Measurements from ENCODE around the gene TLR9.
A peak's percentile ranks its signal among the peaks of the same experiment; 100 is the strongest.

The TLR9 gene

DNA sequence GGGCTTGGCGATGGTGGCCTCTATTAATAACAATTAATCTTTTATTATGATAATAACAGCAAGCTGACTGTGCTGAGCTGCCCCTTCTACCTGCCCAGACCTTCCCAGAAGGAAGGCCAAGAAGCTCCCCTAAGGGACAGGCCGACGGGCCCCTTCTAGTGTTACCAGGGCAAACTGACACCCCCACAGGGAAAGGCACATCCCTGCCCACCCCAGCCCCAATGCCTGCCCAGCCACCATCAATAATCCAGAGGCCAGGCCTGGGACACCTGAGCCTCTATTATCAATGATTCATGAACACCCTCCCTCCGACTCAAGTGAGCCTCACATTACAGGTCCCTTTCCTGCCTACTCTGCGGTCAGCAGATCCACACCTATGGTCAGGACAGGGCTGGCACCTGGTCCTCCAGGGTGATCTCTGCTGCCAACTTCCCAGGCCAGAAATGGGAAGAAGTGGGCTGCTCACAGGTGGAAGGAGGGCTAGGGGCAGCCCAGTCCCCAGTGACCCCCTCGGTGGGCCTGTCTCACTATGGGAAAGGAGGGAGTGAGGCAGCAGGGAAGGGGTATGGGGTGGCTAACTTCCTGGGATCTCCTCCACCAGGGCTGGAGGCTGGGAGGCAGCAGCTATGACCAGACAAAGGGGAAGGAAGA lies 11.7 kb upstream of the TLR9 start:
- H3K36me3 ChIP-seq (ENCODE audit: insufficient read depth, low read length): peaks cover 16% of the 10 kb centered on the region
- H3K27ac ChIP-seq (ENCODE audit: low read depth, low read length): peak overlapping the region; percentile 99
- peaks cover 53% of the 10 kb centered on the region for H3K4me1 ChIP-seq (ENCODE audit: insufficient read depth, low read length)
- H3K4me3 ChIP-seq (ENCODE audit: low read depth in 1 of 2, low read length in 2 of 2): peak overlapping the region in 1 of 2 donors; percentile 98
- no peaks in the 10 kb centered on the region for H3K27me3 ChIP-seq (ENCODE audit: control insufficient read depth in 1 of 2, insufficient read depth in 2 of 2, low read length in 2 of 2)
- H3K9ac ChIP-seq (ENCODE audit: low read length): peak overlapping the region; percentile 63
- H3K9me3 ChIP-seq (ENCODE audit: low read length): no peaks in the 10 kb centered on the region

GRCh38 chr3:52236424-52236886 lies 11.0 kb upstream of the TLR9 start:
- peaks cover 53% of the 10 kb centered on the region for H3K4me1 ChIP-seq (ENCODE audit: insufficient read depth, low read length)
- H3K4me3 ChIP-seq (ENCODE audit: low read depth in 1 of 2, low read length in 2 of 2): no peak overlapping the region
- H3K9ac ChIP-seq (ENCODE audit: low read length): peak overlapping the region; percentile 63
- no peaks in the 10 kb centered on the region for H3K27me3 ChIP-seq (ENCODE audit: control insufficient read depth in 1 of 2, insufficient read depth in 2 of 2, low read length in 2 of 2)
- H3K36me3 ChIP-seq (ENCODE audit: insufficient read depth, low read length): peaks cover 23% of the 10 kb centered on the region
- no peaks in the 10 kb centered on the region for H3K9me3 ChIP-seq (ENCODE audit: low read length)
- H3K27ac ChIP-seq (ENCODE audit: low read depth, low read length): peak overlapping the region; percentile 99

DNA sequence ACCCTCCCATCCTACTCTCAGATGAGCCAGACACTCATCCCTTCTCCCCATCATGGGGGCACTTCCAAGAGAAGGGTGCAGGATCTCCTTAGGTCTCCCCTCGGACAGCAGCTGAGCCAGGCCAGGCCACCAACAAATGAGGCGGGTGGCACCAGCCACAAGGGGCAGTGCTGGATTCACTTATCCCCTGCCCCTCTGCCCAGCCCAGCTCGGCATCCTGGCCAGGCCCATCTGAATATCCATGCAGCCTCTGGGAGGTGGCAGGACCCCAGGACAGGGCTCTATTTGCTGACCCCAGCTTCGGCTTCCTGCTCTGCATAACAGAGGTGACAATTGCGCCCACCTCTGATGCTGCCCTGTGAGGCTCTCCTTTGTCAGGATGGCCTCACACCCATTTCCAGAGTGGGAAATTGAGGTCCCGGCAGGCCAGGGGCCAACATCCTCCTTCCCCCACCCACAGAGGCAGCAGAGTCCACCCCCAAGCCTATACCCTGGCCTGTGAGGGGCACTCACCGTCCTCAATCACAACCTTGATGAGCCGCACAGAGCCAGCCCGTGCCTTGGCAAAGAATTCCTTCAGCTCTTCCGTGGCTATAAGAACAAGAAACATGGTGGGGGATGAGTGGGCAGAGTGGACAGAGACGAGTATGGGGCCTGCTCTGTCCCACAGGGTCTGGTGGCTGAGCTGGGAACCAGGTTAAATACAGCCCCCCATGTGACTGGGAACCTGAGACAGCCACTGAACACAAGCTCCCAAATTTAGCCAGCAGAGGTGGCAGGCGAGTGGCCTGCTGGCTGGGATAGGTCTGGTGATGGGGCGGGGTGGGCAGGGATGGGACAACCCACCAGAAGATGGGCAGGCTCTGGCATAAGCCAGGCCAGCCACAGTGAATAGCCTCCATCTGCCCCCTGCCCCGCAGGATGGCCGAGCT lies 9.3 kb upstream of the TLR9 start:
- no peaks in the 10 kb centered on the region for H3K27me3 ChIP-seq (ENCODE audit: control insufficient read depth in 1 of 2, insufficient read depth in 2 of 2, low read length in 2 of 2)
- no peaks in the 10 kb centered on the region for H3K9me3 ChIP-seq (ENCODE audit: low read length)
- no peak overlapping the region for H3K4me3 ChIP-seq (ENCODE audit: low read depth in 1 of 2, low read length in 2 of 2)
- no peak overlapping the region for H3K27ac ChIP-seq (ENCODE audit: low read depth, low read length)
- no peak overlapping the region for H3K9ac ChIP-seq (ENCODE audit: low read length)
- peaks cover 39% of the 10 kb centered on the region for H3K36me3 ChIP-seq (ENCODE audit: insufficient read depth, low read length)
- peaks cover 47% of the 10 kb centered on the region for H3K4me1 ChIP-seq (ENCODE audit: insufficient read depth, low read length)

- Histone ChIP-seq H3K4me1 (ENCODE audit: insufficient read depth, low read length) (peaks cover 45% of the 10 kb centered on the region), H3K36me3 (ENCODE audit: insufficient read depth, low read length) (peaks cover 47% of the 10 kb centered on the region), H3K9ac (ENCODE audit: low read length) (no peak overlapping the region), H3K9me3 (ENCODE audit: low read length) (no peaks in the 10 kb centered on the region), H3K27ac (ENCODE audit: low read depth, low read length) (no peak overlapping the region), H3K27me3 (ENCODE audit: control insufficient read depth in 1 of 2, insufficient read depth in 2 of 2, low read length in 2 of 2) (no peaks in the 10 kb centered on the region), H3K4me3 (ENCODE audit: low read depth in 1 of 2, low read length in 2 of 2) (no peak overlapping the region)
Measured at GRCh38 chr3:52233968-52234367, 8.5 kb upstream of the TLR9 start.

DNA sequence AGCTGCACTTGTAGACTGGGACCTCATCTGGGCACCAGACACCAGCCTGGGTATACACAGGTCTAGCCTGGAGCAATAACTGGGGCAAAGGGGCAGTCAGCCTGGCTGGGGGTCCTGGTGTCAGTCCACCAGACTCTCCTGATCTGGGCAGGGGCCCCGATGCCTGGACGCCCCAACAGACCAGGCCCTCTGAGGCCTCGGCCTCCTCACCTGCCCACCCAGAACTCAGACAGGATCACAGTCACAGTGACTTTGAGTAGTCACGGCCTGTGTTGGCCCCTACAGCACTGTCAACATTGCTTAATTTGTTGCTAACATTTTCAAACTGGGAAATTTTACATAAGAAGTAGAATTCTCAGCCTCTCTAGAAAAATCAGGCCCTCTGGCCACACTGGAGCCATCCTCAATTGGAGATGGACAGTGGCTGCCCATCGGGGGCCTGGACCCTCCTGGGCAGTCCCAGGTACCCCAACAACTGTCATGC lies 7.7 kb upstream of the TLR9 start:
- H3K4me3 ChIP-seq (ENCODE audit: low read depth in 1 of 2, low read length in 2 of 2): no peak overlapping the region
- H3K27ac ChIP-seq (ENCODE audit: low read depth, low read length): no peak overlapping the region
- peaks cover 52% of the 10 kb centered on the region for H3K36me3 ChIP-seq (ENCODE audit: insufficient read depth, low read length)

DNA sequence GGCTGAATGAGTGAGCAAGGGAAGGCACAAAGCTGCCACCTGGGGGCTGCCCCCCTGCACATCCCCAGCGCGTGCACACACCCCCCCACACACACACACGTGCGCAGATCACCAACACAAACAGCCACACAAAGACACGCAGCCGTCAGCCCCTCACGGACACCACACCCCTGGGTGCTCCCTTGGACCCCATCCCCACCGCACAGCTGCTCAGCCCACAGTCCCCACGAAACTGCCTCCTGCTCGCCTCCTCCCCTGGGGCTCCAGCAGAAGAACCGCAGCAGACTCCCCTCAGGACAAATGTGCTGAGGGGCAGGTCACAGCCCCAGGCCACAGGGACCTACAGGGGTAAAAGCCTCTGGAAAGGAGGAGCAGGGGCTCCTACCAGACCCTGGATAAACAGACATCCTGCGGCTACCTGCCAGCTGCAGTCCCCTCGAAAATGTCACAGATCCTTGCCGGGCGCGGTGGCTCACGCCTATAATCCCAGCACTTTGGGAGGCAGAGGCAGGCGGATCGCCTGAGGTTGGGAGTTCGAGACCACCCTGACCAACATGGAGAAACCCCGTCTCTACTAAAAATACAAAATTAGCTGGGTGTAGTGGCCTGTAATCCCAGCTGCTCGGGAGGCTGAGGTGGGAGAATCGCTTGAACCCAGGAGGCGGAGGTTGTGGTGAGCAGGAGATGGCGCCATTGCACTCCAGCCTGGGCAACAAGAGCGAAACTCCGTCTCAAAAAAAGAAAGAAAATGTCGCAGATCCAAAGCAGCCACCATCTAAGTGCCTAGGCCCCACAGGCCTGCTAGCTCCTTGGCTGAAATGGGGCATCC lies 7.0 kb upstream of the TLR9 start:
- Histone ChIP-seq H3K36me3 (ENCODE audit: insufficient read depth, low read length) (peaks cover 52% of the 10 kb centered on the region), H3K9me3 (ENCODE audit: low read length) (no peaks in the 10 kb centered on the region), H3K27ac (ENCODE audit: low read depth, low read length) (no peak overlapping the region), H3K27me3 (ENCODE audit: control insufficient read depth in 1 of 2, insufficient read depth in 2 of 2, low read length in 2 of 2) (no peaks in the 10 kb centered on the region), H3K9ac (ENCODE audit: low read length) (no peak overlapping the region), H3K4me3 (ENCODE audit: low read depth in 1 of 2, low read length in 2 of 2) (no peak overlapping the region), H3K4me1 (ENCODE audit: insufficient read depth, low read length) (peaks cover 34% of the 10 kb centered on the region)

More for the DNA sequence above, 7.7 kb upstream of the TLR9 start:
- no peak overlapping the region for H3K9ac ChIP-seq (ENCODE audit: low read length)
- H3K27me3 ChIP-seq (ENCODE audit: control insufficient read depth in 1 of 2, insufficient read depth in 2 of 2, low read length in 2 of 2): no peaks in the 10 kb centered on the region
- no peaks in the 10 kb centered on the region for H3K9me3 ChIP-seq (ENCODE audit: low read length)
- peaks cover 41% of the 10 kb centered on the region for H3K4me1 ChIP-seq (ENCODE audit: insufficient read depth, low read length)

GRCh38 chr3:52231502-52232278 lies 6.2 kb upstream of the TLR9 start:
- peaks cover 26% of the 10 kb centered on the region for H3K4me1 ChIP-seq (ENCODE audit: insufficient read depth, low read length)
- H3K4me3 ChIP-seq (ENCODE audit: low read depth in 1 of 2, low read length in 2 of 2): no peak overlapping the region
- H3K27me3 ChIP-seq (ENCODE audit: control insufficient read depth in 1 of 2, insufficient read depth in 2 of 2, low read length in 2 of 2): no peaks in the 10 kb centered on the region
- H3K9ac ChIP-seq (ENCODE audit: low read length): no peak overlapping the region
- no peaks in the 10 kb centered on the region for H3K9me3 ChIP-seq (ENCODE audit: low read length)
- H3K27ac ChIP-seq (ENCODE audit: low read depth, low read length): no peak overlapping the region
- peaks cover 52% of the 10 kb centered on the region for H3K36me3 ChIP-seq (ENCODE audit: insufficient read depth, low read length)

DNA sequence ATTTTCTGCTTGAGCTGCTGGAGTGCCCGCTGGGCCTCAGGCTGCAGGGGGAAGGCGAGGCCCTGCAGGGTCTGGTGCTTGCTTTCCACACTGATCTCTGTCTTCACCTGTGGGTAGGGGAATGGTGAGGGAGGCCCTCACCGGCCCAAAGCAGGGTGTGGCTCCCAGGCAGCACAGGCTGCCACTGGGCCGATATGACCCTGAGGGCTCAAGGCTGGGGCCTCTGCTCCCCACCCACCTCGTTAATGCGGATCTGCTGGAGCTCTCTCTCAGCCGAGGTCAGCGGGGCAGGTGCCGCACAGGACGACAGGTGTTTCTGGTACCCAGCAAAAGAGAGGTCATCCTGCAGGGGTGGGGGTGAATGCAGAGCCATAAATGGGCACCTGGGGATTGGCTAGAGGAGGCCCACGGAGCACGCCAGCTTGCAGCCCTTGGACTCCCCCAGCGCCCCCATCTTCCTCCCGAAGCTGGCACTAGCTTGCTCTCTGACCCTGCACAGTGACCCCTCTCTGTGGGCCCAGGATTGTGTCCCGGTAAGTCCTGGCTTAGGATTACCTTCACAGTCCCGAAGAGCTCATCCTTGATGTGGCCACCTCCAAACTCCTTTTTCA lies 5.5 kb upstream of the TLR9 start:
- Histone ChIP-seq H3K9ac (ENCODE audit: low read length) (no peak overlapping the region), H3K27me3 (ENCODE audit: control insufficient read depth in 1 of 2, insufficient read depth in 2 of 2, low read length in 2 of 2) (no peaks in the 10 kb centered on the region), H3K36me3 (ENCODE audit: insufficient read depth, low read length) (peaks cover 52% of the 10 kb centered on the region), H3K4me1 (ENCODE audit: insufficient read depth, low read length) (peaks cover 20% of the 10 kb centered on the region), H3K9me3 (ENCODE audit: low read length) (no peaks in the 10 kb centered on the region), H3K4me3 (ENCODE audit: low read depth in 1 of 2, low read length in 2 of 2) (no peak overlapping the region), H3K27ac (ENCODE audit: low read depth, low read length) (no peak overlapping the region)

DNA sequence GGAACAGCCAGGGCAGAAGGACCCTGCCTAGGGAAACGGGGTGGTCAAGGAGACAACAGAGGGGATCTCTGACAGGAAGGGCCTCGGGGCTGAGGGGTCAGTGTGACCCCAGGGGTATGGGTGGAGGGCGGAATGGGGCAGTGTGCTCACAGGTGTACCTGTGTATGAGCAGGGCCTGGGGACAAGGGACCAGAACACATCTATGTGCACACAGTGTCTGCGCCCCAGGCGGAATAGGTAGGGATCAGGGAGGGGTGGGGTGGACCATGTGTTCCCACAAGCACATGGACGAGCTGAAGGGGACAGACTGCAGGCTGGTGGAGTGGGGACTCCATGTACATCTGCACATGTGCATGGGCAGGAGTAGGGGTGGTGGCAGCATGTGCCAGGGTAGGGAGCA lies 5.0 kb upstream of the TLR9 start:
- no peaks in the 10 kb centered on the region for H3K9me3 ChIP-seq (ENCODE audit: low read length)
- peaks cover 50% of the 10 kb centered on the region for H3K36me3 ChIP-seq (ENCODE audit: insufficient read depth, low read length)
- no peak overlapping the region for H3K9ac ChIP-seq (ENCODE audit: low read length)
- peaks cover 16% of the 10 kb centered on the region for H3K4me1 ChIP-seq (ENCODE audit: insufficient read depth, low read length)
- H3K27me3 ChIP-seq (ENCODE audit: control insufficient read depth in 1 of 2, insufficient read depth in 2 of 2, low read length in 2 of 2): no peaks in the 10 kb centered on the region
- no peak overlapping the region for H3K27ac ChIP-seq (ENCODE audit: low read depth, low read length)
- no peak overlapping the region for H3K4me3 ChIP-seq (ENCODE audit: low read depth in 1 of 2, low read length in 2 of 2)

- no peak overlapping the region for H3K4me3 ChIP-seq (ENCODE audit: low read depth in 1 of 2, low read length in 2 of 2)
- H3K27me3 ChIP-seq (ENCODE audit: control insufficient read depth in 1 of 2, insufficient read depth in 2 of 2, low read length in 2 of 2): no peaks in the 10 kb centered on the region
- H3K9me3 ChIP-seq (ENCODE audit: low read length): no peaks in the 10 kb centered on the region
- H3K4me1 ChIP-seq (ENCODE audit: insufficient read depth, low read length): peaks cover 8% of the 10 kb centered on the region
- H3K27ac ChIP-seq (ENCODE audit: low read depth, low read length): no peak overlapping the region
- no peak overlapping the region for H3K9ac ChIP-seq (ENCODE audit: low read length)
- peaks cover 42% of the 10 kb centered on the region for H3K36me3 ChIP-seq (ENCODE audit: insufficient read depth, low read length)
Measured at GRCh38 chr3:52229656-52230055, 4.2 kb upstream of the TLR9 start.

Data from muscle layer of colon (tissue), 2 donors.